GM21529 (cell line): ENCODE data around the gene DDX59.
A peak's percentile ranks its signal among the peaks of the same experiment; 100 is the strongest.

Experiments used
- ATAC-seq: cut with Tn5 transposase; IDR thresholded peaks from one replicate; pipeline ENCODE4 v1.9.1; 2021; ENCODE audit not compliant: unreplicated experiment

Gene DDX59

GRCh38 chr1:200669314-200670241, at the start of gene DDX59:
DDX59 (minus strand) TSS chr1:200669907; CDS start chr1:200666740, 3,167 bp downstream.
- peak; percentile 87 for ATAC-seq

GRCh38 chr1:200714504-200715187, 44.9 kb upstream of the DDX59 start:
- no peak for ATAC-seq

- no peak for ATAC-seq
Measured at GRCh38 chr1:200710166-200710565, 40.5 kb upstream of the DDX59 start.

GRCh38 chr1:200708769-200709168, 39.1 kb upstream of the DDX59 start:
- ATAC-seq: no peak

GRCh38 chr1:200708161-200708560, 38.5 kb upstream of the DDX59 start:
- no peak for ATAC-seq

GRCh38 chr1:200707116-200707515, 37.4 kb upstream of the DDX59 start:
- no peak for ATAC-seq

GRCh38 chr1:200706111-200706814, 36.6 kb upstream of the DDX59 start:
- ATAC-seq: no peak

GRCh38 chr1:200704986-200705500, 35.3 kb upstream of the DDX59 start:
- ATAC-seq: no peak

GRCh38 chr1:200699871-200700270, 30.2 kb upstream of the DDX59 start:
- ATAC-seq: no peak

GRCh38 chr1:200694738-200695137, 25.0 kb upstream of the DDX59 start:
- ATAC-seq: no peak

GRCh38 chr1:200693327-200693726, 23.6 kb upstream of the DDX59 start:
- ATAC-seq: no peak

- no peak for ATAC-seq
Measured at GRCh38 chr1:200692316-200692715, 22.6 kb upstream of the DDX59 start.

- no peak for ATAC-seq
Measured at GRCh38 chr1:200686620-200687019, 16.9 kb upstream of the DDX59 start.

- no peak for ATAC-seq
Measured at GRCh38 chr1:200684015-200684414, 14.3 kb upstream of the DDX59 start.

GRCh38 chr1:200683298-200683697, 13.6 kb upstream of the DDX59 start:
- no peak for ATAC-seq

GRCh38 chr1:200681231-200681630, 11.5 kb upstream of the DDX59 start:
- no peak for ATAC-seq

- no peak for ATAC-seq
Measured at GRCh38 chr1:200676829-200677228, 7.1 kb upstream of the DDX59 start.

GRCh38 chr1:200675588-200675852, 5.8 kb upstream of the DDX59 start:
- ATAC-seq: no peak

- no peak for ATAC-seq
Measured at GRCh38 chr1:200674838-200675587, 5.3 kb upstream of the DDX59 start.

GRCh38 chr1:200673952-200674823, 4.5 kb upstream of the DDX59 start:
- ATAC-seq: no peak
